Urinary bladder (tissue), 2 donors: ENCODE data around the gene SLC5A12. TPM values are rescaled to one million over a fixed set of nuclear protein-coding genes. Genes with fewer than 3 reads are reported as not detected.

ENCODE experiments used
- polyA plus RNA-seq: library from polyadenylated mRNA; stranded (reverse); fragments of 200-250 nt; gene quantifications from one replicate; pipeline ENCODE4 v1.2.3, GENCODE V29; 2013
- total RNA-seq: library from RNA; depleted of rRNA; stranded (reverse); fragments of >200 nt; gene quantifications from one replicate; pipeline ENCODE4 v1.2.3, GENCODE V29; 2014
- donor health status: healthy.

Gene SLC5A12
- total and polyA plus RNA-seq, 2 donors, result 0.37 TPM; not detected in 1

Other genes with a start within 250 kb of the SLC5A12 start
- 5.8 TPM for gene MUC15, start 149.8 kb downstream of the SLC5A12 start, total RNA-seq
- gene MUC15, start 149.8 kb downstream of the SLC5A12 start, polyA plus RNA-seq, result 0.66 TPM